SK-N-SH treated with all-trans-retinoic acid at 6 μM for 48 hours (cell line): Measurements from ENCODE around the gene NOTUM.

Experiments used
- ATAC-seq: fragments of 200-7000 bp; cut with Tn5 transposase; 3 replicates; pipeline ENCODE4 v1.9.1; 2020; ENCODE audit warnings: mild to moderate bottlenecking, moderate library complexity
- ARNTL ChIP-seq: fragments of 450-650 bp; formaldehyde crosslinking; IDR thresholded peaks from 2 replicates; pipeline ENCODE4 v1.5.0; 2020; ENCODE audit warnings: low read depth, mild to moderate bottlenecking, moderate library complexity, borderline replicate concordance
- BACH2 ChIP-seq: fragments of 250-450 bp; sonication (Bioruptor Pico); IDR thresholded peaks from 2 replicates; pipeline ENCODE4 v1.9.0; 2021; ENCODE audit warnings: mild to moderate bottlenecking, borderline replicate concordance
- CSDC2 ChIP-seq: fragments of 250-450 bp; sonication (Bioruptor Pico); IDR thresholded peaks from 2 replicates; pipeline ENCODE4 v1.5.0; 2020; ENCODE audit warnings: mild to moderate bottlenecking, moderate library complexity
- ESRRG ChIP-seq: fragments of 250-450 bp; sonication (Bioruptor Pico); IDR thresholded peaks from 2 replicates; pipeline ENCODE4 v1.6.1; 2021; ENCODE audit warnings: mild to moderate bottlenecking
- GLIS3 ChIP-seq: fragments of 250-450 bp; sonication (Bioruptor Pico); IDR thresholded peaks from 2 replicates; pipeline ENCODE4 v1.5.0; 2020; ENCODE audit warnings: mild to moderate bottlenecking, moderate library complexity
- ISL1 ChIP-seq: fragments of 250-450 bp; sonication (Bioruptor Pico); IDR thresholded peaks from 2 replicates; pipeline ENCODE4 v2.1.2; 2022; ENCODE audit warnings: mild to moderate bottlenecking, moderate library complexity
- OSR1 ChIP-seq: fragments of 250-450 bp; sonication (Bioruptor Pico); IDR thresholded peaks from 2 replicates; pipeline ENCODE4 v1.8.0; 2022; ENCODE audit warnings: moderate library complexity, mild to moderate bottlenecking, inconsistent platforms
- PPARA ChIP-seq: fragments of 250-450 bp; sonication (Bioruptor Pico); IDR thresholded peaks from 2 replicates; pipeline ENCODE4 v1.5.0; 2020; ENCODE audit warnings: mild to moderate bottlenecking, borderline replicate concordance
- RARB ChIP-seq: fragments of 250-450 bp; sonication (Bioruptor Pico); IDR thresholded peaks from 2 replicates; pipeline ENCODE4 v1.8.0; 2021; ENCODE audit warnings: mild to moderate bottlenecking, moderate library complexity
- SNAI2 ChIP-seq: fragments of 250-450 bp; sonication (Bioruptor Pico); IDR thresholded peaks from 2 replicates; pipeline ENCODE4 v1.5.0; 2020; ENCODE audit warnings: mild to moderate bottlenecking, moderate library complexity
- TCF4 ChIP-seq: fragments of 250-450 bp; sonication (Bioruptor Pico); IDR thresholded peaks from 2 replicates; pipeline ENCODE4 v1.8.0; 2021; ENCODE audit warnings: mild to moderate bottlenecking, moderate library complexity, borderline replicate concordance
- TOX ChIP-seq: fragments of 250-450 bp; sonication (Bioruptor Pico); IDR thresholded peaks from 2 replicates; pipeline ENCODE4 v1.8.0; 2021; ENCODE audit warnings: mild to moderate bottlenecking, moderate library complexity, borderline replicate concordance
- ZFP3 ChIP-seq: fragments of 250-450 bp; sonication (Bioruptor Pico); IDR thresholded peaks from 2 replicates; pipeline ENCODE4 v1.5.0; 2020; ENCODE audit warnings: mild to moderate bottlenecking, moderate library complexity
- ZFP30 ChIP-seq: fragments of 450-650 bp; formaldehyde crosslinking; IDR thresholded peaks from 2 replicates; pipeline ENCODE4 v1.5.0; 2022; ENCODE audit warnings: mild to moderate bottlenecking, moderate library complexity
- ZNF565 ChIP-seq: fragments of 450-650 bp; formaldehyde crosslinking; conservative IDR thresholded peaks from 2 replicates; pipeline ENCODE4 v1.5.0; 2020; ENCODE audit warnings: low read depth, mild to moderate bottlenecking, moderate library complexity
- ZNF70 ChIP-seq: fragments of 450-650 bp; formaldehyde crosslinking; IDR thresholded peaks from 2 replicates; pipeline ENCODE4 v1.5.0; 2020; ENCODE audit warnings: mild to moderate bottlenecking, moderate library complexity
- ZNF8 ChIP-seq: fragments of 450-650 bp; formaldehyde crosslinking; IDR thresholded peaks from 2 replicates; pipeline ENCODE4 v1.5.0; 2020; ENCODE audit warnings: mild to moderate bottlenecking, moderate library complexity
- TF ChIP-seq, protein P1 (sequence below): fragments of 250-450 bp; sonication (Bioruptor Pico); IDR thresholded peaks from 2 replicates; pipeline ENCODE4 v1.5.1; 2020; ENCODE audit warnings: low read depth, mild to moderate bottlenecking, moderate library complexity
- TF ChIP-seq, protein P2 (sequence below): fragments of 250-450 bp; sonication (Bioruptor Pico); IDR thresholded peaks from 2 replicates; pipeline ENCODE4 v1.8.0; 2020; ENCODE audit warnings: mild to moderate bottlenecking, moderate library complexity, borderline replicate concordance
- TF ChIP-seq, protein P3 (sequence below): fragments of 250-450 bp; sonication (Bioruptor Pico); IDR thresholded peaks from 2 replicates; pipeline ENCODE4 v1.5.0; 2020; ENCODE audit warnings: mild to moderate bottlenecking, moderate library complexity
- TF ChIP-seq, protein P4 (sequence below): fragments of 250-450 bp; sonication (Bioruptor Pico); IDR thresholded peaks from 2 replicates; pipeline ENCODE4 v1.8.0; 2021; ENCODE audit warnings: low read depth, mild to moderate bottlenecking, moderate library complexity, borderline replicate concordance
- TF ChIP-seq, protein P5 (sequence below): fragments of 250-450 bp; sonication (Bioruptor Pico); IDR thresholded peaks from 2 replicates; pipeline ENCODE4 v1.5.1; 2021; ENCODE audit warnings: mild to moderate bottlenecking, moderate library complexity

The NOTUM gene

DNA sequence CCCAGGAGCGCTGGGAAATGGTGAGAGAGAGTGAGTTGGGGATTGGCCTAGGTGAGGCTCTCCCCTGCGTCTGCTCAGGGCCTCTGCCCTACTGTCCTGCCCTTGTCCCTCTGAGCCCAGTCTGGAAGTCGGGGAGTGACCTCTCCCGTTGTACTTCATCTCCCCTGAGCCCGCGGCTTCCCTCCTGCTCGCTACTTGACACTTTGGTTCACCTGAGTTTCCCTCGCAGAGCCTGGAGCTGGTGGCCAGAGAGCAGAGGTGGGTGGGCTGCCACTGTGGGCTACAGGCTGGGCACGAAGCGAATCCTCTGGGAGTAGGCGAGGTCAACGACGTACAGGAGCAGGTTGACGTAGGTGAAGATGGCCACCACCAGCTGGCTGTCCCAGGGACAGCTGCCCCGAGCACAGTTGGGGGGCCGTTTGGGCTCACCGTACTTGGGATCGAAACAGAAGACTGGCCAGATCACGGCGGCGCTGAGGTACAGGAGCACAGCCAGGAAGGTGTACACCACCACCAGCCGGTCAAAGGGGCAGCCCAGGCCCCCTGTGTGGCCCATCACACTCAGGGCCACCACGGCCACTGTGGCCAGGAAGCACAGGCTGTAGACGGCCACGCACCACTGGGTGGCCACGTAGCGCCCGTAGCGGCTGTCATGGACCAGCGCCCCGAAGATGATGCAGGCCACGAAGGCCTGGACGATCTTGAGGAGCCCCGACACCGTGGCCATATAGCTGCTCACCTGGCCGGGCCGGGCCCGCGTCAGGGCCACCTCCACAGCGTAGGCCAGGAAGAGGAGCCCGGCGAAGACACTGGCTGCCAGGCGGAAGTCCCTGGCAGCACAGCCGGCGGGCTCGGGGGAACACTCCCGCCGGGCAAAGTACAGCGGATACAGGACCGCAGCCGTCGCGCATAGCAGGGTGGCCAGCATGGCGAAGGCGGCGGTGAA, 20.2 kb downstream of the NOTUM start:
- TF ChIP-seq ARNTL (no peak), ISL1 (no peak), TCF4 (CRISPR knock-in tag) (no peak), GLIS3 (no peak), ZFP30 (no peak), OSR1 (no peak), ZNF8 (CRISPR knock-in tag) (no peak), RARB (no peak), ZNF70 (CRISPR knock-in tag) (no peak), ZFP3 (no peak), ZNF565 (CRISPR knock-in tag) (no peak), SNAI2 (no peak), PPARA (no peak), ESRRG (CRISPR knock-in tag) (no peak), BACH2 (CRISPR knock-in tag) (no peak)
- TF ChIP-seq, protein P1, sequence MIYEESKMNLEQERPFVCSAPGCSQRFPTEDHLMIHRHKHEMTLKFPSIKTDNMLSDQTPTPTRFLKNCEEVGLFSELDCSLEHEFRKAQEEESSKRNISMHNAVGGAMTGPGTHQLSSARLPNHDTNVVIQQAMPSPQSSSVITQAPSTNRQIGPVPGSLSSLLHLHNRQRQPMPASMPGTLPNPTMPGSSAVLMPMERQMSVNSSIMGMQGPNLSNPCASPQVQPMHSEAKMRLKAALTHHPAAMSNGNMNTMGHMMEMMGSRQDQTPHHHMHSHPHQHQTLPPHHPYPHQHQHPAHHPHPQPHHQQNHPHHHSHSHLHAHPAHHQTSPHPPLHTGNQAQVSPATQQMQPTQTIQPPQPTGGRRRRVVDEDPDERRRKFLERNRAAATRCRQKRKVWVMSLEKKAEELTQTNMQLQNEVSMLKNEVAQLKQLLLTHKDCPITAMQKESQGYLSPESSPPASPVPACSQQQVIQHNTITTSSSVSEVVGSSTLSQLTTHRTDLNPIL: no peak
- TF ChIP-seq, protein P2, sequence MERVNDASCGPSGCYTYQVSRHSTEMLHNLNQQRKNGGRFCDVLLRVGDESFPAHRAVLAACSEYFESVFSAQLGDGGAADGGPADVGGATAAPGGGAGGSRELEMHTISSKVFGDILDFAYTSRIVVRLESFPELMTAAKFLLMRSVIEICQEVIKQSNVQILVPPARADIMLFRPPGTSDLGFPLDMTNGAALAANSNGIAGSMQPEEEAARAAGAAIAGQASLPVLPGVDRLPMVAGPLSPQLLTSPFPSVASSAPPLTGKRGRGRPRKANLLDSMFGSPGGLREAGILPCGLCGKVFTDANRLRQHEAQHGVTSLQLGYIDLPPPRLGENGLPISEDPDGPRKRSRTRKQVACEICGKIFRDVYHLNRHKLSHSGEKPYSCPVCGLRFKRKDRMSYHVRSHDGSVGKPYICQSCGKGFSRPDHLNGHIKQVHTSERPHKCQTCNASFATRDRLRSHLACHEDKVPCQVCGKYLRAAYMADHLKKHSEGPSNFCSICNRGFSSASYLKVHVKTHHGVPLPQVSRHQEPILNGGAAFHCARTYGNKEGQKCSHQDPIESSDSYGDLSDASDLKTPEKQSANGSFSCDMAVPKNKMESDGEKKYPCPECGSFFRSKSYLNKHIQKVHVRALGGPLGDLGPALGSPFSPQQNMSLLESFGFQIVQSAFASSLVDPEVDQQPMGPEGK (CRISPR knock-in tag): no peak
- TF ChIP-seq, protein P3, sequence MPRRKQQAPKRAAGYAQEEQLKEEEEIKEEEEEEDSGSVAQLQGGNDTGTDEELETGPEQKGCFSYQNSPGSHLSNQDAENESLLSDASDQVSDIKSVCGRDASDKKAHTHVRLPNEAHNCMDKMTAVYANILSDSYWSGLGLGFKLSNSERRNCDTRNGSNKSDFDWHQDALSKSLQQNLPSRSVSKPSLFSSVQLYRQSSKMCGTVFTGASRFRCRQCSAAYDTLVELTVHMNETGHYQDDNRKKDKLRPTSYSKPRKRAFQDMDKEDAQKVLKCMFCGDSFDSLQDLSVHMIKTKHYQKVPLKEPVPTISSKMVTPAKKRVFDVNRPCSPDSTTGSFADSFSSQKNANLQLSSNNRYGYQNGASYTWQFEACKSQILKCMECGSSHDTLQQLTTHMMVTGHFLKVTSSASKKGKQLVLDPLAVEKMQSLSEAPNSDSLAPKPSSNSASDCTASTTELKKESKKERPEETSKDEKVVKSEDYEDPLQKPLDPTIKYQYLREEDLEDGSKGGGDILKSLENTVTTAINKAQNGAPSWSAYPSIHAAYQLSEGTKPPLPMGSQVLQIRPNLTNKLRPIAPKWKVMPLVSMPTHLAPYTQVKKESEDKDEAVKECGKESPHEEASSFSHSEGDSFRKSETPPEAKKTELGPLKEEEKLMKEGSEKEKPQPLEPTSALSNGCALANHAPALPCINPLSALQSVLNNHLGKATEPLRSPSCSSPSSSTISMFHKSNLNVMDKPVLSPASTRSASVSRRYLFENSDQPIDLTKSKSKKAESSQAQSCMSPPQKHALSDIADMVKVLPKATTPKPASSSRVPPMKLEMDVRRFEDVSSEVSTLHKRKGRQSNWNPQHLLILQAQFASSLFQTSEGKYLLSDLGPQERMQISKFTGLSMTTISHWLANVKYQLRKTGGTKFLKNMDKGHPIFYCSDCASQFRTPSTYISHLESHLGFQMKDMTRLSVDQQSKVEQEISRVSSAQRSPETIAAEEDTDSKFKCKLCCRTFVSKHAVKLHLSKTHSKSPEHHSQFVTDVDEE (CRISPR knock-in tag): no peak
- TF ChIP-seq, protein P4, sequence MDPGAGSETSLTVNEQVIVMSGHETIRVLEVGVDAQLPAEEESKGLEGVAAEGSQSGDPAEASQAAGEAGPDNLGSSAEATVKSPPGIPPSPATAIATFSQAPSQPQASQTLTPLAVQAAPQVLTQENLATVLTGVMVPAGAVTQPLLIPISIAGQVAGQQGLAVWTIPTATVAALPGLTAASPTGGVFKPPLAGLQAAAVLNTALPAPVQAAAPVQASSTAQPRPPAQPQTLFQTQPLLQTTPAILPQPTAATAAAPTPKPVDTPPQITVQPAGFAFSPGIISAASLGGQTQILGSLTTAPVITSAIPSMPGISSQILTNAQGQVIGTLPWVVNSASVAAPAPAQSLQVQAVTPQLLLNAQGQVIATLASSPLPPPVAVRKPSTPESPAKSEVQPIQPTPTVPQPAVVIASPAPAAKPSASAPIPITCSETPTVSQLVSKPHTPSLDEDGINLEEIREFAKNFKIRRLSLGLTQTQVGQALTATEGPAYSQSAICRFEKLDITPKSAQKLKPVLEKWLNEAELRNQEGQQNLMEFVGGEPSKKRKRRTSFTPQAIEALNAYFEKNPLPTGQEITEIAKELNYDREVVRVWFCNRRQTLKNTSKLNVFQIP (CRISPR knock-in tag): no peak
- TF ChIP-seq, protein P5, sequence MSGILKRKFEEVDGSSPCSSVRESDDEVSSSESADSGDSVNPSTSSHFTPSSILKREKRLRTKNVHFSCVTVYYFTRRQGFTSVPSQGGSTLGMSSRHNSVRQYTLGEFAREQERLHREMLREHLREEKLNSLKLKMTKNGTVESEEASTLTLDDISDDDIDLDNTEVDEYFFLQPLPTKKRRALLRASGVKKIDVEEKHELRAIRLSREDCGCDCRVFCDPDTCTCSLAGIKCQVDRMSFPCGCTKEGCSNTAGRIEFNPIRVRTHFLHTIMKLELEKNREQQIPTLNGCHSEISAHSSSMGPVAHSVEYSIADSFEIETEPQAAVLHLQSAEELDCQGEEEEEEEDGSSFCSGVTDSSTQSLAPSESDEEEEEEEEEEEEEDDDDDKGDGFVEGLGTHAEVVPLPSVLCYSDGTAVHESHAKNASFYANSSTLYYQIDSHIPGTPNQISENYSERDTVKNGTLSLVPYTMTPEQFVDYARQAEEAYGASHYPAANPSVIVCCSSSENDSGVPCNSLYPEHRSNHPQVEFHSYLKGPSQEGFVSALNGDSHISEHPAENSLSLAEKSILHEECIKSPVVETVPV: no peak
- ATAC-seq: no peak

DNA sequence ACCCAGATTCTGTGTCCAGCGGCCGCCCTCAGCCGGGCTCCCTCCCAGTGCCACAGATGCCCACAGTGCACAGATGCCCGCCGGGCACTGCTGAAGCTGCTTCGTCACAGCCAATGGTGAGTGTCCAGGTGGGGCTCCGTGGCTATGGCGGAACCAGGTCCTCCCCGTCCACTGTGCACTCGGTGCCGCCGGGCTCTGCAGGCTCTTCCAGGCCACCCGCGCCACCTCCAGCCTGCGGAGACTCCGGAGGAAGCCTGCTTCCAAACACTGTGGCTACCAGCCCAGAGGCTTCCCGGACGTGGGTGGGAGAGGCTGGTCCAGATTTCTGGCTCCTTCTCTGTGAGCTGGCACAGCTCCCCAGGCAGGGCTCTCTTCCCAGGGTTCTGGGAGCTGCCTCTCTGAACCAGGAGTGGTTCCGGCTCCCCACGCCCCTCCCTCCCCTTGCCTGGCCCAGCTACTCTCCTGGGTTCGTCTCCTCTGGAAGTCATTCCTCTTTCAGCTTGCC, 21.1 kb downstream of the NOTUM start:
- TF ChIP-seq, protein P3 (CRISPR knock-in tag): no peak
- TF ChIP-seq SNAI2: no peak
- no peak for TF ChIP-seq TOX (CRISPR knock-in tag)
- no peak for TF ChIP-seq GLIS3
- no peak for TF ChIP-seq ZNF8 (CRISPR knock-in tag)
- no peak for TF ChIP-seq ZNF565 (CRISPR knock-in tag)
- no peak for TF ChIP-seq PPARA
- TF ChIP-seq, protein P5: no peak
- TF ChIP-seq RARB: no peak
- no peak for TF ChIP-seq BACH2 (CRISPR knock-in tag)
- no peak for TF ChIP-seq ARNTL
- no peak for TF ChIP-seq CSDC2 (CRISPR knock-in tag)
- no peak for ATAC-seq
